Measurements from ENCODE around the gene SMOC1.

The SMOC1 gene

GRCh38 chr14:69870613-69871012 lies 8.6 kb upstream of the SMOC1 start:
- no peak for TF ChIP-seq EZH2phosphoT487 (IDR thresholded peaks at IDR 0.05; ENCODE audit: low read depth)
- TF ChIP-seq CTCF (IDR thresholded peaks at IDR 0.05; ENCODE audit: low read depth, low read length), result no peak
- Histone ChIP-seq H3K4me1 (ENCODE audit: low read length) (no peaks in the 10 kb centered on the region), H3K27me3 (ENCODE audit: low read depth, low read length) (peaks cover 10% of the 10 kb centered on the region; the same call in 1 of the 2 replicates), H3K4me2 (ENCODE audit: low read length) (no peak overlapping the region), H3K27ac (ENCODE audit: low read length) (no peak overlapping the region), H2AFZ (ENCODE audit: low read depth, low read length) (no peak overlapping the region), H3K9ac (ENCODE audit: low read length) (no peak overlapping the region), H4K20me1 (ENCODE audit: insufficient read depth, low read length) (no peaks in the 10 kb centered on the region), H3K79me2 (ENCODE audit: low read length) (no peaks in the 10 kb centered on the region), H3K36me3 (replicated peaks; ENCODE audit: low read depth, low read length) (no peaks in the 10 kb centered on the region), H3K4me3 (ENCODE audit: low read length) (no peak overlapping the region), H3K9me3 (ENCODE audit: insufficient read depth, low read length) (peaks cover 8% of the 10 kb centered on the region; the same call in 1 of the 2 replicates)

- Histone ChIP-seq H3K4me3 (ENCODE audit: low read length) (no peak overlapping the region), H3K27me3 (ENCODE audit: low read depth, low read length) (no peaks in the 10 kb centered on the region; the same call in 1 of the 2 replicates), H3K4me2 (ENCODE audit: low read length) (no peak overlapping the region), H4K20me1 (ENCODE audit: insufficient read depth, low read length) (no peaks in the 10 kb centered on the region), H3K27ac (ENCODE audit: low read length) (no peak overlapping the region), H3K36me3 (replicated peaks; ENCODE audit: low read depth, low read length) (no peaks in the 10 kb centered on the region), H3K9me3 (ENCODE audit: insufficient read depth, low read length) (no peaks in the 10 kb centered on the region), H3K4me1 (ENCODE audit: low read length) (no peaks in the 10 kb centered on the region), H3K79me2 (ENCODE audit: low read length) (no peaks in the 10 kb centered on the region), H2AFZ (ENCODE audit: low read depth, low read length) (no peak overlapping the region), H3K9ac (ENCODE audit: low read length) (no peak overlapping the region)
- no peak for TF ChIP-seq EZH2phosphoT487 (IDR thresholded peaks at IDR 0.05; ENCODE audit: low read depth)
- no peak for TF ChIP-seq CTCF (IDR thresholded peaks at IDR 0.05; ENCODE audit: low read depth, low read length)
These were observed 5.1 kb upstream of the SMOC1 start for GRCh38 chr14:69873877-69874780.

GRCh38 chr14:69876221-69876847 lies 2.9 kb upstream of the SMOC1 start:
- no peaks in the 10 kb centered on the region for H3K4me1 ChIP-seq (ENCODE audit: low read length)
- H2AFZ ChIP-seq (ENCODE audit: low read depth, low read length), result no peak overlapping the region
- H3K4me3 ChIP-seq (ENCODE audit: low read length), result no peak overlapping the region
- no peak overlapping the region for H3K9ac ChIP-seq (ENCODE audit: low read length)
- no peaks in the 10 kb centered on the region for H3K9me3 ChIP-seq (ENCODE audit: insufficient read depth, low read length)
- TF ChIP-seq EZH2phosphoT487 (IDR thresholded peaks at IDR 0.05; ENCODE audit: low read depth), result no peak
- no peak for TF ChIP-seq CTCF (IDR thresholded peaks at IDR 0.05; ENCODE audit: low read depth, low read length)
- H3K79me2 ChIP-seq (ENCODE audit: low read length), result no peaks in the 10 kb centered on the region
- no peak overlapping the region for H3K27ac ChIP-seq (ENCODE audit: low read length)
- no peaks in the 10 kb centered on the region for H3K36me3 ChIP-seq (replicated peaks; ENCODE audit: low read depth, low read length)
- no peak overlapping the region for H3K4me2 ChIP-seq (ENCODE audit: low read length)
- H4K20me1 ChIP-seq (ENCODE audit: insufficient read depth, low read length), result no peaks in the 10 kb centered on the region
- no peaks in the 10 kb centered on the region; the same call in 1 of the 2 replicates for H3K27me3 ChIP-seq (ENCODE audit: low read depth, low read length)

- Histone ChIP-seq H3K4me2 (ENCODE audit: low read length) (no peak overlapping the region), H4K20me1 (ENCODE audit: insufficient read depth, low read length) (no peaks in the 10 kb centered on the region), H3K4me1 (ENCODE audit: low read length) (no peaks in the 10 kb centered on the region), H3K4me3 (ENCODE audit: low read length) (no peak overlapping the region), H2AFZ (ENCODE audit: low read depth, low read length) (no peak overlapping the region), H3K9ac (ENCODE audit: low read length) (no peak overlapping the region), H3K9me3 (ENCODE audit: insufficient read depth, low read length) (no peaks in the 10 kb centered on the region), H3K36me3 (replicated peaks; ENCODE audit: low read depth, low read length) (no peaks in the 10 kb centered on the region), H3K27me3 (ENCODE audit: low read depth, low read length) (peaks cover under 1% of the 10 kb centered on the region; the same call in 1 of the 2 replicates), H3K79me2 (ENCODE audit: low read length) (no peaks in the 10 kb centered on the region), H3K27ac (ENCODE audit: low read length) (no peak overlapping the region)
- TF ChIP-seq CTCF (IDR thresholded peaks at IDR 0.05; ENCODE audit: low read depth, low read length), result no peak
- no peak for TF ChIP-seq EZH2phosphoT487 (IDR thresholded peaks at IDR 0.05; ENCODE audit: low read depth)
These were observed 2.3 kb upstream of the SMOC1 start for GRCh38 chr14:69876848-69877306.
